Measurements from ENCODE around the gene APEH. TPM values are rescaled to one million over a fixed set of nuclear protein-coding genes. Genes with fewer than 3 reads are reported as not detected.

Gene APEH
- total and polyA plus RNA-seq, 2 of the 13 experiments (the other 11 are each of a cell fraction or from before 2014, with no cell fraction given), result 116 to 130 TPM

DNA sequence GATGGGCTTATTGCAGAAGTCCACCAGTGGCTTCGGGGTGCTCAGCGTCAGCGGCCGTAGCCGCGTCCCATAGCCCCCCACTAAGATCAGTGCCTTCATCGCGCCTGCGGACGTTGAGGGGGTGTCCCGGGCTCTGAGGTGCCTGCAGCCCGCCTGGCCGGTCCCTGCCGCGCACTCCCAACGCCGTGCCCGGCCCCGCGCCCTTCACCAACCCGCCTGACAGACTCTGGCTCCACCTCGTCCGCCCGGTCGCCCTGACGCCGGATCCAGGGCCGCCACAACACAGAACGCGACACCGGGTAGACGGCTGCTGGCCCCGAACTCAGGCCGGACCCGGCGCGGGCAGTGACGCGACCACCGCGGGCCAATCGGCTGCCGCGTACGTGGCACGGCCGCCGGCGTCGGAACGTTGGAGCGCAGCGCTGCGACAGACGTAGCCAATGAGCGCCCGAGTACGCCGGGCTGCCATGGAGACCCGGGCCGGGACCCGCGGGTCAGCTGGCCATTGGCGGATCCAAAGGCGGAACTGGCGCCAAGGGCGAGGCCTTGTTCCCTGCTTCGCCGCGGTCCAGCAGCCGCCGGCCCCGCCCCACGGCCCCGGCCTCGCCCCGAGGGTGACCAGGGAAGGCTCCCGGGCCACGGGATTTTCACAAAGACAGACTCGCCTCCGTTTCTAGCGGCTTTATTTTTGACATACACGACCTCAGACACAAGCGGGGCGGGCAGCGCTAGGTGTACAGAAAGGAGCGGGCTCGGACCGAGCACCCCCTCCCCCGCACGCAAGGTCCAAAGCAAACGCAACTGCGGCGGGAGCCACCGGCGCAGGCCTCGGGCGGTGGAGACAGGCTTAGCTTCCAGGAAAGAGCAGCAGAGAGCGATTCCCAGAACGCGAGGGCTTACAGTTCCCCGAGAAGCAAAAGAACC, 49.7 kb downstream of the APEH start, which contains the start of gene GMPPB (continued):
- TF ChIP-seq ZNF232 (CRISPR knock-in tag; IDR thresholded peaks at IDR 0.05; ENCODE audit: borderline replicate concordance) (no peak), SIX1 (CRISPR knock-in tag; IDR thresholded peaks at IDR 0.05; ENCODE audit: borderline replicate concordance) (no peak), SMAD3 (CRISPR knock-in tag; IDR thresholded peaks at IDR 0.05) (0 out of 2 replicates have a peak, but pooled peaks have one; percentile 28), ZNF562 (CRISPR knock-in tag; IDR thresholded peaks at IDR 0.05; ENCODE audit: borderline replicate concordance) (no peak), SALL2 (CRISPR knock-in tag; IDR thresholded peaks at IDR 0.05) (no peak; the same call in none of the 2 replicates), ZNF20 (CRISPR knock-in tag; IDR thresholded peaks at IDR 0.05) (no peak), ZFP1 (CRISPR knock-in tag; IDR thresholded peaks at IDR 0.05) (no peak), MBD4 (IDR thresholded peaks at IDR 0.05; ENCODE audit: borderline replicate concordance, low read length) (no peak), ZNF691 (CRISPR knock-in tag; IDR thresholded peaks at IDR 0.05; ENCODE audit: borderline replicate concordance, low read depth) (no peak), ZNF530 (CRISPR knock-in tag; IDR thresholded peaks at IDR 0.05; ENCODE audit: low read depth) (no peak), XRCC5 (optimal IDR thresholded peaks at IDR 0.05; ENCODE audit: low read length) (no peak), ZFP36 (IDR thresholded peaks at IDR 0.05; ENCODE audit: borderline replicate concordance, low read depth, low read length, partially characterized antibody) (no peak), USF2 (IDR thresholded peaks at IDR 0.05; ENCODE audit: low read depth, low read length) (no peak), USF2 (CRISPR knock-in tag; IDR thresholded peaks at IDR 0.05; ENCODE audit: borderline replicate concordance) (no peak), ZNF800 (CRISPR knock-in tag; IDR thresholded peaks at IDR 0.05) (no peak), HNRNPLL (IDR thresholded peaks at IDR 0.05; ENCODE audit: low read depth, low read length, poor library complexity, severe bottlenecking) (peak; percentile 90), ZNF83 (CRISPR knock-in tag; IDR thresholded peaks at IDR 0.05; ENCODE audit: borderline replicate concordance) (no peak), ZNF572 (CRISPR knock-in tag; IDR thresholded peaks at IDR 0.05) (no peak), HDAC1 (CRISPR knock-in tag; IDR thresholded peaks at IDR 0.05) (peak; percentile 92), SOX6 (IDR thresholded peaks at IDR 0.05) (no peak), SOX6 (CRISPR knock-in tag; IDR thresholded peaks at IDR 0.05) (peak; percentile 52), HNRNPH1 (optimal IDR thresholded peaks at IDR 0.05; ENCODE audit: low read depth, low read length) (no peak), ZNF24 (IDR thresholded peaks at IDR 0.05) (no peak), ZNF451 (CRISPR knock-in tag; IDR thresholded peaks at IDR 0.05) (no peak), MBNL3 (CRISPR knock-in tag; conservative IDR thresholded peaks at IDR 0.05) (no peak)
- TF ChIP-seq, protein P1, sequence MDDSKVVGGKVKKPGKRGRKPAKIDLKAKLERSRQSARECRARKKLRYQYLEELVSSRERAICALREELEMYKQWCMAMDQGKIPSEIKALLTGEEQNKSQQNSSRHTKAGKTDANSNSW (CRISPR knock-in tag; IDR thresholded peaks at IDR 0.05; ENCODE audit: borderline replicate concordance), result no peak; the same call in 1 of the 2 replicates
